K562 (cell line): Measurements from ENCODE around the gene MAML1. TPM values are rescaled to one million over a fixed set of nuclear protein-coding genes. Genes with fewer than 3 reads are reported as not detected.

Source experiments
- ATAC-seq: fragments of 200-7000 bp; cut with Tn5 transposase; 3 replicates; pipeline ENCODE4 v1.9.1; 2020; ENCODE audit warnings: moderate library complexity
- BruUV-seq: library from RNA; stranded (reverse); fragments of 400-500 nt; replicated peaks from 2 replicates; lab custom pipeline; 2021; lab: Mats Ljungman, UMichigan
- CTCF ChIA-PET: fragments of 300-600 bp; formaldehyde crosslinking; extraction: SDS; loops from one replicate; lab custom pipeline; 2021; ENCODE audit warnings: low intra/inter-chr PET ratio; lab: Yijun Ruan, JAX
- POLR2A ChIA-PET: fragments of 300-600, 350-650 bp; sonication (Branson Sonifier 250); formaldehyde crosslinking; extraction: SDS; loops from one replicate; lab custom pipeline; 2021; ENCODE audit warnings: antibody characterized with exemption, inconsistent platforms; lab: Yijun Ruan, JAX
- DNase-seq, 4 experiments: peaks; one replicate each; pipeline versions ENCODE4 v3.0.0 to v3.0.0-alpha.2; 2011 to 2018; ENCODE audit warnings: low spot score in 3 of 4, mixed read lengths in 3 of 4; ENCODE audit errors: extremely low read depth in 1 of 4
- FAIRE-seq: peaks from 2 replicates; lab custom pipeline; 2011; peaks lifted over from hg19 to GRCh38; lab: Jason Lieb, UNC
- H2AFZ ChIP-seq: 2 replicates; pipeline ENCODE4 v1.6.0; 2011; ENCODE audit warnings: low read depth, low read length, control low read depth, inconsistent platforms
- H3K27ac ChIP-seq: fragments of 200-600 bp; 3 replicates; pipeline ENCODE4 v1.8.0; 2011; ENCODE audit warnings: low read depth, mild to moderate bottlenecking, control low read depth, inconsistent platforms, low read length, moderate library complexity, mixed read lengths; ENCODE audit errors: extremely low read depth
- H3K27me3 ChIP-seq, 2 experiments: fragments of 300-600 bp in 1 of 2; 2 replicates in 1 of 2; 3 replicates in 1 of 2; pipeline versions ENCODE4 v1.6.0 to v1.8.0; 2011; ENCODE audit warnings: inconsistent platforms in 2 of 2, low read length in 2 of 2, mild to moderate bottlenecking in 1 of 2, mixed read lengths in 1 of 2, moderate library complexity in 1 of 2; ENCODE audit not compliant: control insufficient read depth in 2 of 2, insufficient read depth in 2 of 2
- H3K36me3 ChIP-seq: fragments of 300-600 bp; 3 replicates; pipeline ENCODE4 v1.8.0; 2011; ENCODE audit warnings: mild to moderate bottlenecking, low read length, inconsistent platforms; ENCODE audit not compliant: control insufficient read depth, insufficient read depth
- H3K4me1 ChIP-seq, 2 experiments: fragments of 200-600 bp in 1 of 2; replicated peaks in 1 of 2; 2 replicates in 1 of 2; 3 replicates in 1 of 2; pipeline versions ENCODE4 v1.5.1 to v1.8.0; 2011; ENCODE audit warnings: inconsistent platforms in 2 of 2, low read length in 2 of 2, mild to moderate bottlenecking in 1 of 2, mixed read lengths in 1 of 2, moderate library complexity in 1 of 2; ENCODE audit not compliant: control insufficient read depth in 2 of 2, insufficient read depth in 2 of 2
- H3K4me2 ChIP-seq: 2 replicates; pipeline ENCODE4 v1.6.1; 2011; ENCODE audit warnings: low read length, control low read depth, inconsistent platforms, mixed read lengths; ENCODE audit not compliant: insufficient read depth
- H3K4me3 ChIP-seq: fragments of 200-600 bp; sonication (generic), shearing (Covaris generic); 2 replicates; pipeline ENCODE4 v1.5.1; 2016; ENCODE audit warnings: control low read depth, inconsistent platforms
- H3K79me2 ChIP-seq: fragments of 200-600 bp; 3 replicates; pipeline ENCODE4 v1.8.0; 2011; ENCODE audit warnings: low read length, inconsistent platforms; ENCODE audit not compliant: control insufficient read depth, insufficient read depth
- H3K9ac ChIP-seq, 2 experiments: 2 replicates each; pipeline versions ENCODE4 v1.6.0 to v1.6.1; 2011; ENCODE audit warnings: low read depth in 2 of 2, low read length in 2 of 2, control low read depth in 1 of 2, inconsistent platforms in 1 of 2, mild to moderate bottlenecking in 1 of 2, mixed read lengths in 1 of 2; ENCODE audit not compliant: insufficient read depth in 1 of 2
- H3K9me1 ChIP-seq: one replicate; pipeline ENCODE4 v1.6.0; 2011; ENCODE audit warnings: inconsistent platforms, mild to moderate bottlenecking, low read length, moderate library complexity; ENCODE audit not compliant: control insufficient read depth, insufficient read depth
- H3K9me3 ChIP-seq: replicated peaks from 2 replicates; pipeline ENCODE4 v1.5.1; 2011; ENCODE audit warnings: low read depth, low read length, inconsistent platforms; ENCODE audit not compliant: control insufficient read depth, insufficient read depth
- H4K20me1 ChIP-seq: replicated peaks from 2 replicates; pipeline ENCODE4 v1.6.1; 2011; ENCODE audit warnings: low read length, inconsistent platforms, mixed read lengths; ENCODE audit not compliant: control insufficient read depth, insufficient read depth
- ELF4 ChIP-seq: fragments of 450-650 bp; formaldehyde crosslinking; IDR thresholded peaks from 2 replicates; pipeline ENCODE4 v1.4.0; 2022; ENCODE audit warnings: missing genetic modification characterization
- FOSL1 ChIP-seq: fragments of 200-800 bp; sonication (Bioruptor generic); conservative IDR thresholded peaks from 2 replicates; pipeline ENCODE4 v1.6.1; 2016; ENCODE audit warnings: missing genetic modification characterization, missing compliant biosample characterization
- GABPB1 ChIP-seq: sonication (generic); formaldehyde crosslinking; IDR thresholded peaks from 2 replicates; pipeline ENCODE4 v1.8.0; 2022; ENCODE audit warnings: mild to moderate bottlenecking, missing genetic modification reagents
- GATAD2B ChIP-seq: fragments of 450-650 bp; IDR thresholded peaks from 2 replicates; pipeline ENCODE4 v1.6.1; 2017; ENCODE audit warnings: mild to moderate bottlenecking, borderline replicate concordance
- JUND ChIP-seq, 2 experiments: IDR thresholded peaks; 2 replicates in 1 of 2; 3 replicates in 1 of 2; pipeline ENCODE4 v1.6.1; 2011; ENCODE audit warnings: borderline replicate concordance in 2 of 2, low read depth in 2 of 2, low read length in 2 of 2, improper control_type of control experiment in 1 of 2, missing biosample characterization in 1 of 2, missing genetic modification characterization in 1 of 2, missing genetic modification reagents in 1 of 2
- KAT7 ChIP-seq: sonication (generic); formaldehyde crosslinking; IDR thresholded peaks from 2 replicates; pipeline ENCODE4 v1.8.0; 2022; ENCODE audit warnings: missing genetic modification reagents, mild to moderate bottlenecking, borderline replicate concordance
- MAFG ChIP-seq: fragments of 450-650 bp; conservative IDR thresholded peaks from 2 replicates; pipeline ENCODE4 v1.6.1; 2016; ENCODE audit warnings: missing genetic modification characterization, missing compliant biosample characterization
- MAFK ChIP-seq: IDR thresholded peaks from 2 replicates; pipeline ENCODE4 v1.6.1; 2011; ENCODE audit warnings: low read length, improper control_type of control experiment
- MCM3 ChIP-seq: fragments of 450-650 bp; IDR thresholded peaks from 2 replicates; pipeline ENCODE4 v1.6.1; 2016
- MECOM ChIP-seq: fragments of 250-450 bp; sonication (Bioruptor Pico); IDR thresholded peaks from 2 replicates; pipeline ENCODE4 v1.8.0; 2022; ENCODE audit warnings: inconsistent platforms
- NR2C2 ChIP-seq, 2 experiments: fragments of 200-800 bp in 1 of 2; sonication (Bioruptor generic) in 1 of 2; sonication (generic) in 1 of 2; formaldehyde crosslinking in 1 of 2; IDR thresholded peaks; 2 replicates each; pipeline versions ENCODE4 v1.6.1 to v1.8.0; 2016 to 2022; ENCODE audit warnings: mild to moderate bottlenecking in 1 of 2, missing compliant biosample characterization in 1 of 2, missing genetic modification characterization in 1 of 2, missing genetic modification reagents in 1 of 2
- PURB ChIP-seq: sonication (generic); formaldehyde crosslinking; IDR thresholded peaks from 2 replicates; pipeline ENCODE4 v1.9.0; 2021; ENCODE audit warnings: low read depth, mild to moderate bottlenecking, missing genetic modification reagents
- SOX6 ChIP-seq: fragments of 450-650 bp; IDR thresholded peaks from 2 replicates; pipeline ENCODE4 v1.6.1; 2014; ENCODE audit warnings: mild to moderate bottlenecking
- STAT5A ChIP-seq: IDR thresholded peaks from 2 replicates; pipeline ENCODE4 v1.6.1; 2012; ENCODE audit warnings: low read length, inconsistent platforms, borderline replicate concordance
- ZNF316 ChIP-seq: fragments of 450-650 bp; IDR thresholded peaks from 2 replicates; pipeline ENCODE4 v1.6.1; 2016
- WGBS: fragments of 100-300 bp; shearing (Covaris generic); methylation state at CpG from one replicate; pipeline ENCODE4 v1.1.6; 2016; ENCODE audit warnings: low coverage, mixed read lengths; ENCODE audit not compliant: insufficient coverage; ENCODE audit errors: missing lambda C conversion rate; 5-methylcytosine and 5-hydroxymethylcytosine counted together
- in situ Hi-C: fragments of 300-500 bp; cut with MboI; formaldehyde crosslinking; loops from 4 replicates; pipeline ENCODE4 v1.15.0; 2018; ENCODE audit warnings: inconsistent platforms, mixed read lengths
- intact Hi-C: fragments of 100-400 bp; cut with micrococcal nuclease; formaldehyde crosslinking; loops from 2 replicates; pipeline ENCODE4 v1.14.2; 2022
- polyA plus RNA-seq, 8 experiments: library from polyadenylated mRNA; depleted of rRNA in 4 of 8; stranded (reverse) in 5 of 8; unstranded in 3 of 8; fragments of >200 nt; fragmentation: Nextera tagmentation in 2 of 8; fragmentation: Illumina TruSeq in 1 of 8; extraction: Ambion mirVana in 2 of 8; extraction: Trizol in 1 of 8; gene quantifications; 2 replicates each; pipeline versions ENCODE4 v1.2.1 to v1.2.3, GENCODE V29; 2011 to 2014; ENCODE audit warnings: inconsistent platforms in 1 of 8, missing spikeins in 1 of 8
- total RNA-seq, 7 experiments: library from RNA; depleted of rRNA in 6 of 7; stranded (reverse); fragments of >200 nt in 6 of 7; fragmentation: Illumina TruSeq in 2 of 7; extraction: Trizol in 2 of 7; gene quantifications; 2 replicates each; pipeline versions ENCODE4 v1.2.1 to v1.2.3, GENCODE V29; 2011 to 2021; ENCODE audit warnings: low replicate concordance in 1 of 7
- TF ChIP-seq, protein P1 (sequence below): fragments of 250-450 bp; sonication (Bioruptor Pico); IDR thresholded peaks from 2 replicates; pipeline ENCODE4 v1.4.0; 2020; ENCODE audit warnings: borderline replicate concordance
- TF ChIP-seq, protein P2 (sequence below), 2 experiments: fragments of 450-650 bp in 1 of 2; sonication (generic) in 1 of 2; formaldehyde crosslinking in 1 of 2; IDR thresholded peaks in 1 of 2; conservative IDR thresholded peaks in 1 of 2; 2 replicates each; pipeline versions ENCODE4 v1.6.1 to v1.8.1; 2016 to 2023; ENCODE audit warnings: mild to moderate bottlenecking in 2 of 2, moderate library complexity in 2 of 2, inconsistent platforms in 1 of 2, missing genetic modification reagents in 1 of 2
- TF ChIP-seq, protein P3 (sequence below): fragments of 250-450 bp; sonication (Bioruptor Pico); IDR thresholded peaks from 2 replicates; pipeline ENCODE4 v1.4.0; 2020

Gene MAML1
- total and polyA plus RNA-seq, 9 of the 15 experiments (the other 6 are each of a cell fraction or from before 2014, with no cell fraction given), result 0.32 to 18.4 (median 7.0) TPM

DNA sequence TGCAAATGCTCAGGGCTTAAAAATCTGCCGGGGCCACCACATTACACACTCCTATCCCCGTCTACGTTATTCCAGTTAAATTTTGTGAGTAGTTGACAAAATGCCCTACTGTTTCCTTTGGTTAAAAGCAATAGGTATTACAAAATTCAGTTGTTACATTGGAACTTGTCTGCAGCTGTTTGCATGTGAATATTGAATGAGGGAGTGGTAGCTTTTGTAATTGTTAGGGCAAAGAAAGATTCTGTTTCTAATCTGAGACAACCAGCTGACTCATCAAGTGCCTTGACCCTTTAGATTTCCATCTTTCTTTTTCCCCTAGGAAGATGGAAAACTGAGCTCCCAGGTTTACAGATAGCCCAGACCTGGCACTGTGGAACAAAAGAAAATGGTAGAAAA lies 30.2 kb downstream of the MAML1 start:
- Histone ChIP-seq H3K27me3 (no peaks in the 10 kb centered on the region), H4K20me1 (peaks cover 49% of the 10 kb centered on the region), H3K4me2 (peak overlapping the region; percentile 63), H3K4me1 (peaks cover 27 to 52% of the 10 kb centered on the region in 2 experiments), H2AFZ (no peak overlapping the region), H3K9me1 (peaks cover 21% of the 10 kb centered on the region), H3K9ac (no peak overlapping the region), H3K4me3 (no peak overlapping the region), H3K9me3 (no peaks in the 10 kb centered on the region), H3K27ac (peak overlapping the region; percentile 50; the same call in 1 of the 3 replicates), H3K36me3 (peaks cover 37% of the 10 kb centered on the region), H3K79me2 (peaks cover 85% of the 10 kb centered on the region)
- 4% methylated on average over 3 of the region's 3 CpGs for WGBS
- no peak for ATAC-seq
- intact Hi-C loops (loop anchor here (1.0 to 5.0 kb wide), 3 partner anchors 59 to 330 kb away; partner anchors contain the start of gene TBC1D9B), in situ Hi-C loops (no loop called here)
- ChIA-PET CTCF (interaction anchor here (0.8 to 1.2 kb wide), 3 partner anchors 59 to 95 kb away, joined by 3 read pairs; no protein-coding TSS in a partner anchor), POLR2A (interaction anchor here (0.7 to 1.5 kb wide), 5 partner anchors 9 to 65 kb away, joined by 3 to 6 read pairs (median 3); no protein-coding TSS in a partner anchor)
- no TSS peak for BruUV-seq
- FAIRE-seq, result no peak
- no peak for DNase-seq
- TF ChIP-seq, protein P1, sequence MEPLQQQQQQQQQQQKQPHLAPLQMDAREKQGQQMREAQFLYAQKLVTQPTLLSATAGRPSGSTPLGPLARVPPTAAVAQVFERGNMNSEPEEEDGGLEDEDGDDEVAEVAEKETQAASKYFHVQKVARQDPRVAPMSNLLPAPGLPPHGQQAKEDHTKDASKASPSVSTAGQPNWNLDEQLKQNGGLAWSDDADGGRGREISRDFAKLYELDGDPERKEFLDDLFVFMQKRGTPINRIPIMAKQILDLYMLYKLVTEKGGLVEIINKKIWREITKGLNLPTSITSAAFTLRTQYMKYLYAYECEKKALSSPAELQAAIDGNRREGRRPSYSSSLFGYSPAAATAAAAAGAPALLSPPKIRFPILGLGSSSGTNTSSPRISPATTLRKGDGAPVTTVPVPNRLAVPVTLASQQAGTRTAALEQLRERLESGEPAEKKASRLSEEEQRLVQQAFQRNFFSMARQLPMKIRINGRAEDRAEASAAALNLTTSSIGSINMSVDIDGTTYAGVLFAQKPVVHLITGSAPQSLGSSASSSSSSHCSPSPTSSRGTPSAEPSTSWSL (CRISPR knock-in tag), result no peak
- TF ChIP-seq STAT5A (0 out of 2 replicates have a peak, but pooled peaks have one; percentile 18), JUND (IDR thresholded peaks at IDR 0.05; ENCODE audit: borderline replicate concordance, low read depth, low read length) (peak; percentile 21; the same call in 1 of the 2 replicates), JUND (tag; IDR thresholded peaks at IDR 0.05; ENCODE audit: borderline replicate concordance, low read depth, low read length) (peak; percentile 13; the same call in 1 of the 3 replicates), FOSL1 (tag) (peak; percentile 76), KAT7 (CRISPR knock-in tag) (no peak), MAFG (tag) (peak; percentile 76), GATAD2B (no peak), ZNF316 (peak; percentile 89), SOX6 (no peak), MECOM (CRISPR knock-in tag) (no peak), PURB (CRISPR knock-in tag) (no peak), MAFK (peak; percentile 31; the same call in 1 of the 2 replicates), NR2C2 (CRISPR knock-in tag; IDR thresholded peaks at IDR 0.05) (no peak), NR2C2 (tag; IDR thresholded peaks at IDR 0.05) (0 out of 2 replicates have a peak, but pooled peaks have one; percentile 11), ELF4 (CRISPR knock-in tag) (no peak), GABPB1 (no peak), MCM3 (no peak)
- TF ChIP-seq, protein P2, sequence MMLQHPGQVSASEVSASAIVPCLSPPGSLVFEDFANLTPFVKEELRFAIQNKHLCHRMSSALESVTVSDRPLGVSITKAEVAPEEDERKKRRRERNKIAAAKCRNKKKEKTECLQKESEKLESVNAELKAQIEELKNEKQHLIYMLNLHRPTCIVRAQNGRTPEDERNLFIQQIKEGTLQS (IDR thresholded peaks at IDR 0.05), result peak; percentile 56; the same call in 1 of the 2 replicates
- TF ChIP-seq, protein P2 (CRISPR knock-in tag; conservative IDR thresholded peaks at IDR 0.05), result no peak
- TF ChIP-seq, protein P3, sequence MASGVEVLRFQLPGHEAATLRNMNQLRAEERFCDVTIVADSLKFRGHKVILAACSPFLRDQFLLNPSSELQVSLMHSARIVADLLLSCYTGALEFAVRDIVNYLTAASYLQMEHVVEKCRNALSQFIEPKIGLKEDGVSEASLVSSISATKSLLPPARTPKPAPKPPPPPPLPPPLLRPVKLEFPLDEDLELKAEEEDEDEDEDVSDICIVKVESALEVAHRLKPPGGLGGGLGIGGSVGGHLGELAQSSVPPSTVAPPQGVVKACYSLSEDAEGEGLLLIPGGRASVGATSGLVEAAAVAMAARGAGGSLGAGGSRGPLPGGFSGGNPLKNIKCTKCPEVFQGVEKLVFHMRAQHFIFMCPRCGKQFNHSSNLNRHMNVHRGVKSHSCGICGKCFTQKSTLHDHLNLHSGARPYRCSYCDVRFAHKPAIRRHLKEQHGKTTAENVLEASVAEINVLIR (CRISPR knock-in tag), result no peak
